Measurements from ENCODE around the gene PRR15L.

- TF ChIP-seq CTCF (IDR thresholded peaks at IDR 0.05) (no peak), POLR2A (IDR thresholded peaks at IDR 0.05) (no peak)
Measured at GRCh38 chr17:47942568-47942967, 15.1 kb downstream of the PRR15L start.

Measured in lower leg skin (tissue), 3 donors.